GM21367 (cell line): ENCODE data around the gene DPP6.

Source experiments
- ATAC-seq: cut with Tn5 transposase; IDR thresholded peaks from one replicate; pipeline ENCODE4 v1.9.1; 2021; ENCODE audit not compliant: unreplicated experiment

The DPP6 gene

DNA sequence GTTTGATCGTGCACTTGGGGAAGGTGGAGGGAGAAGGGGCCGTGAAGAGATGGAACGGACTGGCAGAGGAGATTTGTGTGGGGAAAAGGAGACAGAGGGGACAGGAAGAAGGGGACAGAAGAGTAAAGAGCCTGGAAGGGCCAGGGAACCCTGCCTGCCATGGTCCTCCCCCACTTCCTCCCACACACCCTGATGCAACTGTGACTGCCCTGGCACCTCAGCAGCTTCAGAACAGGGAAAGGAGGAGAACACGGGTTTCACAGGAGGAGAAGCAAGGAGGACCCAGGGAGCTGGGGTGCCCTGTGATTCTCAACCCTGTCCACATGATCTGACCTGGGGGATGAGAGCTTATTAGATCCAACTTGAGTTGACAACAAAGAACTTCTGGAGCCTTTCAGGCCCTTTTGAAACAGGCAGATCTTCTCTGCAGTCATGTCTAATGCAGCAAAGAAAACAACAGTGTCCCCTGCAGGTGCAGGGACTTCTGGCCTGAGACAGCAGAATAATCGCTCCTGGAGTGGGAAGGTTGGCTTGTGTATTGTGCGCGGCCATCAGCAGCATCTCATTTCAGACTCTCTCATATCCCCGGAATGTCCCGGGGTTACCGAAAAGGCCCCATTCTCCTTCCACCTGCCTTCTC, 529.2 kb downstream of the DPP6 start:
- no peak for ATAC-seq

- no peak for ATAC-seq
Measured at GRCh38 chr7:154583454-154583853, 531.3 kb downstream of the DPP6 start.

- no peak for ATAC-seq
Measured at GRCh38 chr7:154584352-154585252, 532.4 kb downstream of the DPP6 start.

DNA sequence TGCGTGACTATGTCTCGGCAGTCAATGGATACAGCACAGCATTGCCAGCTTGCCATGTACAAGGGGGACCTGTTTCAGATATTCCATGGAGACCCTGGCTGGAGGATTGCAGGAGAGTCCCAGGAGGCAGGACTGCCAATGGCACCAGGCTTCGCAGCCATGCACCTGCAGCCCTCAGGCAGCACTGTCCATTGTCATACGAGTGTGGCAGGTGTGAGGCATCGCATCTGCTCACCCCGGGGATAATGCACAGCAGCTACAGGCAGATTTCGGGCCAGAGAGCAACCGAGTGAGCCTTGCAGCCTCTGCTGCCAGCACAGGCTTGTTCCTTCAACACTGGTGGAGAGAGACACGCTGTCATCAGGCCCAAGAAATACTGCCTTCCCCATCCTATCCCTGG, 535.6 kb downstream of the DPP6 start:
- no peak for ATAC-seq

DNA sequence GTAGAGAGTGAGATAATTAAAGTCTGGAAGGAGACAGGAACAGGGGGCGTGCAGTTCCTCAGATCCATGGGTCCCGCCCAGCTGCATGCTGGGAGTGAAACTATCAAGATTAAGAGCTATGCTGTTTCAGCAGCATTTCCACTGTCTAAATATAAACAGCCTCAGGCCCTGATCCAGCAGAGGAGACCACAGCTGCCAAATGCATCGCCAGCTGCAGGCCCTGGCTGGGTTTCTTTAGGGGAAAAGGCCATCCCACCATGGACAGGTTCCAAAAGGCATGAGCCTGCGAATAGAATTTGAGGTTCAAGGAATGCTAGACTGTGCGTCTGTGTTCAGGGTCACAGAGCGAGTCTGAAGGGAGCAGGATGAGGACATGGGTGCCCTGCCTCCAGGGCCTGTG, 539.3 kb downstream of the DPP6 start:
- ATAC-seq = no peak

- no peak for ATAC-seq
Measured at GRCh38 chr7:154592388-154592787, 540.2 kb downstream of the DPP6 start.

GRCh38 chr7:154598396-154598795, 546.2 kb downstream of the DPP6 start:
- ATAC-seq = no peak

DNA sequence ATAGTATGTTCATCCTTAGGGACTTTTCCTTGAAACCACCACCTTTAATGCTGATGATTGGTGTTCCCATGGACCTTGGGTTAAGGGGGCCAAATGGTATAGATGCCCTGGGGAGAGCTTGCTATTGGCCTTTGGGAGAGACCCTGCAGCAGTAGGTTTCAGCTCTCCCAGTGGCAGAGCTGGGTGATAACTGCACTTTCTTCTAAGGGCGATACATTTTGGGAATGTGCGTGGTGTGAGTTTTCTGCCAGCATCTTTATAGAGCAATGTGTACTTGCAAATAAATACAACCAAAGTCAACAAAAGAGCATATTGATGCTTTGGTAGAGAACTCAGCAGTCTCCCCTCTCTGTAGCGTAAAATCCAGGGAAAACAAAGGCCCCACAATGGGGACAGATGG, 546.7 kb downstream of the DPP6 start:
- ATAC-seq = no peak

DNA sequence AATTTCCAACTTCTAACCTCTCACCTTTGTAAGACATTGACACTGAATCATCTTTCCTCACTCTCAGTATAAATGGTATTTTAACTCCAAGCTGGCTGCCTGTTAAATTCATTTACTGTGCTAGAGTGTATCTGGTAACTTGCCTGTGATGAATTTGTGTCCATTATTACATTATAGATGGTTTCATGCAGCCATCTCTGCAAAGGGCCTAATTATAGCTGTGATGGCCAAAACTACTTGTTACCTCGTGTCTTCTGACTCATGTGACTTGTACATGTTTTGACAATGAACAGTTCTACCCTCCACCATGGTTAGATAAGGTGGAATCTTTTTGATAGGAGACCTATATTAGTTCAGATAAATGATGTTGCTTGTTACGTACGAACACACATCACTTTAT, 558.7 kb downstream of the DPP6 start:
- no peak for ATAC-seq

DNA sequence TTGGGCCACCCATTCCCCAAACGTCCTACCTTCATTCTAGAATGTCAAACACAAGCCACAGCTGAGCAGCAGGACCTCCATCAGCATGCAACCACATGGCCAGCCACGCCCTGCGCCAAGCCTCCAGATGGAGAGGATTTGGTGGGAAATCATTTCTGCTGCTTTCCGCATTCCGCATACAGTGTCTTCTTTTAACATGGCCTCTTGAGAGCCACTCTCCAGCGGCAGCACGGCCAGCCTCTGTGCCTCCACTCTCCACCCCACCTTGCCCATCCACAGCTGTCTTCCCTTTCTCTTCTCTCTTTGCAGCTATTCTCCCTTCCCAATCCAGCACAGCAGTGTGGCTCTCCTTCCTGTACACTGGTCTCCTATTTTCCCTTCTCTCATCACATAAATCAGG, 561.6 kb downstream of the DPP6 start:
- no peak for ATAC-seq

GRCh38 chr7:154620141-154620755, 568.0 kb downstream of the DPP6 start:
- ATAC-seq = no peak

GRCh38 chr7:154623399-154623798, 571.2 kb downstream of the DPP6 start:
- no peak for ATAC-seq

- no peak for ATAC-seq
Measured at GRCh38 chr7:154627646-154628290, 575.6 kb downstream of the DPP6 start.

DNA sequence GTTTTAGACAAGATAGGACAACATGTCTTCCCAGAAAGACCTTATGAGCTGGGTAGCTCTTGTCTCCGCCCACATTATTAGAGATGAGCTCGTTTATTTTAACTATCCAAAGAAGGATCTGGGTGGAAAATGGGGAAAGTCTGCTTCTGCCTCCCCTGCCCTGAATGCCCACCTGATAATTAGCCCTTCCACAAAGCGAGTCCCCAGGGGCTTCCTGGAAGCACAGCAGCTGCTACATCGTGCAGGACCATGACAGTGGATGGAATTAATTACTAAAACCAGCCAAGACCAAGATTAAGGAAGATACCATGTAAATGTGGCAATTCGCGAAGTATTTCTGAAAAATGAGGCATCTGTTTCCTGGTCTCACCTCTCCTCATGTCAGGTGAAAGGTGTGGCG, 576.4 kb downstream of the DPP6 start:
- no peak for ATAC-seq

GRCh38 chr7:154631162-154631561, 579.0 kb downstream of the DPP6 start:
- ATAC-seq = no peak

DNA sequence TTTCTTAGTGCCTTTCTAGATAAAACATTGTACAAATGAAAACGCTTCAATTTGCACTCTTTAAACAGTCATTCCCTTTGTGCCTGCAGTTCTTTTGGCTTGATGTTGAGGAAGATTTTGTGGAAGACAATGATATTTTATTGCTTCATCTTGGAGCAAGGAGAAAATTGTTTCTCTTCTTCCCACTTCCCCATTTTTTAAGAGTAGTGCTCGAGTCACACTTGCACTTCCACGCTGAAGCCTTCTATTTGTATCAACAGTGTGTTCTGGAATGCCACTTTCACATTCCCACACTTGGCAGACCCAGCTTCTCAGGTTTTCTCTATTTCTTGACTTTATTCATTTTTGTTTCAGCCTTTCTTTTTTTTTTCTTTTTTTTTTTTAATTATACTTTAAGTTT, 581.4 kb downstream of the DPP6 start:
- ATAC-seq = no peak

DNA sequence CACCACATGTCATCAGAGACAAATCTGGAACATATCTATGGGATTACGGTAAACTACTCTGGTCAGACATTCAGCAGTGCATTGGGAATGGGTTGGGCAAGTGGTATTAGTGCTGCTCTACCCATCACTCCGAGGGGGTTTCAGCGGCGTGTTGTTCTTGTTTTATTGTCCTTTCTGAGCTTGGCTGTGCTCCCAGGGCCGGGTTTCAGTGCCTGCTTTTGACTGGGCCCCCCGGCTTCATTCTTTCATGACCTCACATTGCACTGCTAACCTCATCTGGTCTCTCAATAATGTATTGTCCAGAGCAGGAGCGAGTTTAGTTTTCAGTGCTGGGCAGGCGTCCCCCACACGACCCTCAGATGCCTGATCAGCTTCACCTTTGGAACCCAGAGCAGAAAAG, 586.1 kb downstream of the DPP6 start:
- ATAC-seq = no peak

DNA sequence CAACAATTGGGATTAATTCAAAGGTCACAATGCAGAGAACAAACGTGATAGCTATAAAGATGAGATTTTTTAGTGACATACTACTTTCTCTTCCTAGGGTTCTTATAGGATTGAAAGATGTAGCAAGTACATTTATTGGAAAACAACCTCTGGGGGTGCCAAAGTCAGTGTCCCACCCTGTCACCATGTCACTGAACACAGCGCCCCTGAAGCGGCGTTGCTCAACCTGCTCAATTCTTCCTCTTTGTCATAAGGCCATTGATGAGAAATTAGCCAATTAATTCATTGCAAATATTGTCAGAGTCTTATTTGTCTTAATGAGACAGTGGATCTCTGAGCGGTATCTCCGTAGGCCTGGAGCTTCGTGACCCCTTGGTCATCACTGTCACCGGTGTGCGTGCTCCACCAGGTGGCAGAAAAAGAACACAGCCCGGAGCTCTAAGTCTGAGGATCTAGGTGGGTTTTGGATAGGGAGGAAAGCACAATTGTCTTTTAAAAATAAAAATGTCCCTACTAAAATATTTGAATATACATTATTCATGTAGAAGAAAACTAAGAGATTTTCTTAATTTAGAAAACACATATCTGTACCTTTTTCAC, 588.2 kb downstream of the DPP6 start:
- ATAC-seq = no peak

DNA sequence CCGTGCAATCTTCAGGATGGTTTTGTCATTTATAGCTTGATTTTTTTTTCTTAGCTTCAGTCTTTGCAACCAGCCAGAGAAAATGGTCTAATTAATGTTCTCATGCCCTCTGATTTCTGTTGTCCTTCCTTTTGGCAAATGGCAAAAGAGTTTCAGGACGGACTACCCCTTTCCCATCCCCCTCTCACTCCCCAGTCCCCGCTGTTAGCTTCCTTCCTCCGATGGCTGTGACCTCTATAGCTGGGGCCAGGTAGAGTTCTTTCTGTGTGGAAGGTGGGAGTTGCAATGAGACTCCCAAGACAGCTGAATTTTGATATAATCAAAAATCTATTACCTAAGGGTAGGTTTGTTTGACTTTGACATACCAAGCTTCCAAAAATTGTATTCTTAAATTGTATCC, 588.7 kb downstream of the DPP6 start:
- ATAC-seq = no peak

- ATAC-seq = no peak
Measured at GRCh38 chr7:154644366-154644765, 592.2 kb downstream of the DPP6 start.
